NCI-H82 (cell line): ENCODE measurements around the gene GAB2.
"Not testable (repeated sequence)": the region's sequence is repeated elsewhere in the genome, so short reads cannot be mapped to it uniquely, and the experiment has no call there.

Source experiments
- DNase-seq: peaks from one replicate; lab custom pipeline; 2025; lab: John Stamatoyannopoulos, UW

GAB2 gene

DNA sequence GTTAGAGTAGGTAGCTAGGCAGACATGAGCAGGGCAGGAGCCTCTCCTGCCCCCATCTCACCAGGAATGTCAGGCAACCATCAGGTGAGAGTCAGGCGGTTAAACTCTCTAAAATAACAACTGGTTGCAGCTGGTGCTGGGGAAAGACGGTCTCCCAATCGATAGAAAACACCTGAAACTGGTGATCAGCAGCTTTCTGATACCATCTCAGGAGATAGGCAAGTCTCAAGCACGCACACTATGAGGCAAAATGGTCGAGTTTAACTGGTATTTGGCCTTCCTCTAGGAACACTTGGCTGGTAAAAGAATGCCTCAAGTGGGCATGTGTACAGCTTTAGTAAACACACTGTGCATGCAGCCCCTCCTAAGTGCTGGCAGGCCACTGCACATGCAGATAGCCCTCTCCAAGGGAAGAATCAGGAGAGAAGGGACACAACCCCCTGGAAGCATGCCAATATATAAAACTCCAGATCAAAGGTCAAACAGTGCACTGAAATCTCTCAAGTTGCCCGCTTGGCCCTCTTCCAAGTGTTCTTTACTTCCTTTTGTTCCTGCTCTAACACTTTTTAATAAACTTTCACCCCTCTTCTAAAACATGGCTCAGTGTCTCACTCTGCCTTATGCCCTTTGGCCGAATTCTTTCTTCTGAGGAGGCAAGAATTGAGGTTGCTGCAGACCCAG lies 140.2 kb downstream of the GAB2 start:
- DNase-seq, result no peak

- DNase-seq, result no peak
These were observed 141.3 kb downstream of the GAB2 start for GRCh38 chr11:78276311-78276710.

DNA sequence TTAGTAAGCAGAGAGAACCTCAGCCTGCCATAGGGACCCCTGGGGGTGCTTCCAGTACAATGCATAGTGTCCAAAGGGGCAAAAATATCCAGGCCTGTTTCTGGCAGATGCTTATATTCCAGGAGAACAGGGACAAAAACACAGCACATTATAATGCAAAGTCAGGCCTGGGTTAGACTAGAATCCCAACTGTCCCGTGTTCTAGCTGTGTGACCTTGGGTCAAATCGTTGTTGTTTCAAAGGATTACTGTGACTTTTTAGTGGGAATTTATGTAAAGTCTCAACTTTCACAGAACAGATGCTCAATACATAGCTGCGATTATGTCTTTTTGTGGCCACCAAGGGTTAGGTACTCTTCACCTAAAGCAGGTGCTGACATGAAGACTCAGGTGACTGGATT lies 142.9 kb downstream of the GAB2 start:
- DNase-seq, result no peak

GRCh38 chr11:78272625-78273269 lies 144.9 kb downstream of the GAB2 start:
- not testable (repeated sequence) for DNase-seq

- not testable (repeated sequence) for DNase-seq
These were observed 145.8 kb downstream of the GAB2 start for GRCh38 chr11:78271801-78272200.

- DNase-seq, result no peak
These were observed 146.6 kb downstream of the GAB2 start for GRCh38 chr11:78270971-78271370.

- DNase-seq, result no peak
These were observed 147.8 kb downstream of the GAB2 start for GRCh38 chr11:78269806-78270205.

DNA sequence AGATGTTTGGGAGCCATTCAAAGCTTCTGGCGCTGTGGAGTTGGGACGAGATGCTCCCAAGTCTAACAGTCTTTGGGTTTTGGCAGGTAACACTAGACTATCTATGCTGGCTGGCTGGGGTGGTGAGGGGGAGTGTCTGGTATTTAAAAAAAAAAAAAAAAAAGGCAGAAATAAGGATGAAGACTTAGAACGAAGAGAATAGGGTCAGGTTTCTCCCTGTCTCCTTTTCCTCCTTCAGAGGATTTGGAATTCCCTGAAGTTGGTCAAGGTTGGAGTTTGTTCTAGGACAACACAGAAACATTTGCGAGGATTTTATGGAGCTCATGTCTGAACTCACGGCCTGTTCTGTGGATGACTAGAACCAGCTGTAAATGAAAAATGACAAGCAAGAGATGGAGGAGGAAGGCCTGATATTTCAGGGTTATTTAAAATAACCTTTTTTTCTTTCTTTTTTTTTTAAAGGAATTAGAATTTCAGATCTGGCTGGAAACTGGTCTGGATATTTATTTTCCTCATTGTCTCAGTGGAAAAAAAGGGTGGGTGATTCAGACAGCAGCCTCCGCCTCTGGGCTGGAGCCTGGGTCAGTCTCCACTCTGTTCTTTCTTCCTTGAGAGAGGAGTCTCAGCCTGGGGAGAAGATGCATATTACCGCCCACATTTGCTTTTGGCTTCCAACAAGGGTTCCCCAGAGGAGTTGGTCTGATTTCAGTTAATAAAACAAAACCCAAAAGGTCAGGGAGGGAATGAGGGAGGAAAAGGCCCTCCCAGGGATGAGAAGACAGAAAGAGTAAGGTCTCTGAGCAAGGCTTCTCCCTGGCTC lies 148.8 kb downstream of the GAB2 start:
- no peak for DNase-seq

DNA sequence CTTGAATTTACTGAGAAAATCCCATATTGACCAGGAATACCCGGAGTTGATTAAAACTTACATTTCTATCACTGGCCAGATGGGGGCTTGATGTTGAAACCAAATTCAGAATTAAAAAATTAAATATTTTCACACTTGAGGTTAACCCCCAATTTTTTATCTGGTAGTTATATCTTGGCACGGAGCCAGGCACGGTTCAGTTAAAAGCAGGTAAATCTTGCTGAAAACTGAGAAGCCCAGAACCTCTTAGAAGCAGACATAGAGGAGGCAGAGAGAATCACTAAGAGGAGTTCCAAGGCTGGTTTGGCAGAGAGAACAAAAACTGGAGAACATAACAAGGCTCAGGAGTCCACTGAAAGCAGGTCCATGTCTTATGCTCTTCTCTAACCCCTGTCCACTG lies 151.2 kb downstream of the GAB2 start:
- no peak for DNase-seq

- DNase-seq, result no peak
These were observed 152.3 kb downstream of the GAB2 start for GRCh38 chr11:78265326-78265725.

DNA sequence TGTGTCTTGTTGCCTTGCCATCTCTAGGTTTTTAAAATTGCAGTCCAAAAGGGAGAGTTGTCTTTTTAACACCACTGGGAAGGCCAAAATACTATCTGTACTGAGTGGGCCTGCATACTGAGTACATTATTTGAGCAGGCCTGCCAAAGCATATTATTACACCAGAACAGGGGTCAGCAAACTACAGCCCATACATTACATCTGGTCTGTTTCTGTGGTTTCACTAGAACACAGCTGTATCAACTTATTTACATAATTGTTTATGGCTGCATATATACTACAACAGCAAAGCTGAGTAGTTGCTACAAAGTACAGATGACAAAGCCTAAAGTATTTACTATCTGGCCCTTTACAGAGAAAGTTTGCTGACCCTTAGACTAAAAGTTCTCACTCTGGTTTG lies 154.9 kb downstream of the GAB2 start:
- DNase-seq, result no peak

DNA sequence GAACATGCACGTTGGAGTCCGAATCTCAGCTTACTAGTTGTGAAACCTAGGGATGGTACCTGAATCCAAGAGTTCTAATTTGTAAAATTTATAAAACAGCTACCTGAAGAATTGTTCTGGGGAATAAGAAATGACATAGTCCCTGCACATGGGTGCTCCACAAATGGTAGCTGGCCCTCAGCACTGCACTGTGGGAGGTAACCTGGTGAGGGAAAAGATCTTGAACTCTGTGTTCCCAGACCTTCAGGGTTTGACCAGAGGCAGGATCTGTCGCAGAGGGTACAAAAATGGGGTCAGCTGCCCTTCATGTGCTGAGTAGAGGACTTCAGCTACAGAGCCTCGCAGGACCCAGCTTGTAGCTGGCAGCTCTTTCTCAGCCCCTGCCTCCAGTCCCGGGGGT lies 155.4 kb downstream of the GAB2 start:
- DNase-seq, result no peak

GRCh38 chr11:78261828-78262227 lies 155.8 kb downstream of the GAB2 start:
- DNase-seq, result no peak

- DNase-seq, result no peak
These were observed 156.3 kb downstream of the GAB2 start for GRCh38 chr11:78261367-78261766.

DNA sequence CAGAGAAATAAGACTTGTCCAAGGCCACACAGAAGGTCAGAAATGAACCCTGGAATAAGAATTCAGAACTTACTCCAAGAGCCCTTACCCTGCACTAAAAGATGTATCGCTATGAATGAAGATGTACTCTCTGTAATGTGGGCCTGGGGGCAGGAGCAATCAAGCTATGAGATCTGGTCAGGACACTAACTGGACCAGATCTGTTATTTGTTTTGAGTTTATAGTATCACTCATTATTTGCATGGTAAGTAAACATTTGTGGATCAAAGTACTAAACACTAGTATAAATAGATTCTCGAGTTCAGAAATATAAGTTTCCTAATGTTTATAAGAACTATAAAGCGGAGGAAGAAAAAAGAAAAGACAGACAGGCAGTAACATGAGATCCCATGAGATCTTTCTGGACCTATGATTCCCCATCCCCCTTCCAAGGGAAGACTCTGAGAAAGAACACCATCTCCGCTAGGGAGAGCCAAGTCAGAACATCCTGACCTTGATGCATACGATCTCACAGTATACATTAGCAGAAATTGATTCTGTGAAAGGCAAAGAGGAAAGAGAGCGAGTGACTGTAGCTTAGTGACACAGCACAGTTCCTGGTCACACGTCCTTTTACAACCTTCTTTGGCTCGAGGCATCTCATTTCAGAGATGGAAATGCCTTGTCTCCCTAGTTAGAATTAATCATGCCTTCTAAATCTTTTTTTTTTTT lies 157.7 kb downstream of the GAB2 start:
- DNase-seq, result no peak

GRCh38 chr11:78257654-78258053 lies 160.0 kb downstream of the GAB2 start:
- DNase-seq, result no peak

DNA sequence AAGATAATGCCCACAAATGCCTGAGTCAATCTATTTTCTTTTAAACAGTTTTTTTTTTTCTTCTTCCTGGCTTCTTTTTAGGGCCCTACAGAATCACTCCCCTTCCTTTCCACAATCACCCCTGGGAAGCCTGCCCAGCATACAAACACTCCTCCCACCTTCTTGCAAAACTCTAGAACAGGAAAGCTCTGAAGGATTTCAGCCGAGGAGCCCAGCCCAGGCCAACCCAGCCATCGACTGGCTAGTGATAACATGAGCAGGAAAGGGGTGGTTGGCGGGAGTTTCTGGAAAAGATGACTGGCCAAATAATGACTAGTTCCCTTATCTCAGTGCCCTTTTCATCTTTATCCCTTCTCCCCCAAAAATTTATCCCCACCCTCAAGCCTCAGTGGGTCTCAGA lies 160.7 kb downstream of the GAB2 start:
- DNase-seq, result no peak

GRCh38 chr11:78255919-78256318 lies 161.7 kb downstream of the GAB2 start:
- DNase-seq, result no peak

- DNase-seq, result no peak
These were observed 163.4 kb downstream of the GAB2 start for GRCh38 chr11:78254268-78254667.

GRCh38 chr11:78253797-78254196 lies 163.8 kb downstream of the GAB2 start:
- DNase-seq, result no peak

GRCh38 chr11:78251083-78251775 lies 166.4 kb downstream of the GAB2 start:
- DNase-seq, result no peak

GRCh38 chr11:78250099-78250498 lies 167.5 kb downstream of the GAB2 start:
- no peak for DNase-seq
